Measurements from ENCODE around the gene MS4A12.
"Not testable (repeated sequence)": the region's sequence is repeated elsewhere in the genome, so short reads cannot be mapped to it uniquely, and the experiment has no call there.

Gene MS4A12

DNA sequence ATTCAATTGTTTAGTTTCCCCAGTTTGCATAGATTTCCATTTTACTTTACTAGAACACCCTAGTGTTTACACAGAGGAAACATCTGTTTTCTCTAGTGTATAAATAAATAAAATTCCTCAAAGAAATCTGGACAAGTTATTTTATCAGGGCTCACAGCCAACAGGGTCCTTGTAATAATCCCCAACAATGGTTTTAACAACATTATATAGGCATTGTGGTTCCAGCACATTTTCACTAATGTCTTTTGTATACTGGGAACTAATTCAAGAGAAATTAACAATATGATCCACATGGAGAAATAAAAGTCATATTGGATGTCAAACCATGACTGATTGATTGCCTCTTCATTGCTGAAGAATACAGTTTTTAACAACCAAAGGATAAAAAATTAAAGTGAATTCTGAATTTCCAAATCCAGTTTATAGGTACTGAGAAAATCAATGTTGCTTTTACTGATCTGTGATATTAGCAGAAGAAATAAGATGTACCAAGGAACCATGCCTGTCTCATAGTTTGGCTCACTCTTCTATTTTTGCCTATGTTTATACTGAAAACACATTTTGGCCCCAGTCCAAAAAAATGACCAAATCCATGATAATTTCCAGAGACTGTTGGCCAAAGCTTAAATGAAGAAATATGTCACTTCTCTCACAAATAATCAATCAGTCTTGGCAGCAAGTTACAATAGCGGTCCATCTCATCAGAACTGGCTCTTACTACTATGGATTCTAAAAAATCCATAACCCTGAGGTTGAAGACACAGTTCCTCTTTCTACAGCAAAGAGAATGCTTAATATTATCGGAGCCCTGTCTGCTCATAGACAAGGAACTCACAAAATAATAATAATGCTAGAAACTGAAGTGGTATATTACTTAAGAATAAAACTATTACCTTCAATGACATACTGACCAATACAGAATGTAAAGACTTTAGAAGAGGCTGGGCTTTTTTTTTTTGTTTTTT, 21.2 kb downstream of the MS4A12 start:
- no peak for DNase-seq

DNA sequence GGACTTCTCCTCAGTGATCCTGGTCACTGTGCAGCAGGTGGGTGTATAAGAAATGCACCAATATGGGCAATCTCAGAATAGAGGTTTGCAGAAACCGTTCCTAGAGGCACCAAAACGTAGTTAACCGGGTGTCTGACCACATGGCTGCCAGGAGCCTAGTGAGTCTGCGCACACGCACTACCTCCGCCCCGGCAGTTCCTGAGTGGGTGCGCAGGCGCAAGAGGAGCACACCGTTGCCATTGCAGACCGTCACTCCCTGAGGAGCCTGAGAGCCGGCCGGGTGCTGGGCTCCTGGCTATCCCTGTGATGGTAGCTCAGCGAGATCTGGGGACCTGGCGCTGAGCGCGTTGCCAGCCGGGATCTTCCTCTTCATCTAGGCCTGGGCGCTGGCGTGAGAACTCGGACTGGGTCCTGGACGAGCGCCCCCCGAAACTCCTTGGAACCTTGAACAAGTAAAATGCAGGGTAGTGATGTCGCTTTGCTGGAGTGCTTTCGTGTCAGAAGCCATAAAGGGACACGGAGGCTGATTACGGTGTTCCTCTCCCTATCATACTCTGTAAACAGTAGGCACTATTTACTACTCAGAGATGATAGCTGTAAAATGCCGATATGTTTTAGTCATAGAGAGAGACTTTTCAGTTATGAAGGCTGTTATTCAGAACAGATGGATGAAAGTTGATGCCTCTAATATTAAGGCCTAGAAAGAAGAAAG, 22.7 kb downstream of the MS4A12 start, which contains the start of gene MS4A13:
Gene MS4A13 (plus strand): TSS at position 249 of the 712 bp plus-strand sequence. CDS start 2,692 bp downstream, outside the sequence.
- DNase-seq, result no peak

DNA sequence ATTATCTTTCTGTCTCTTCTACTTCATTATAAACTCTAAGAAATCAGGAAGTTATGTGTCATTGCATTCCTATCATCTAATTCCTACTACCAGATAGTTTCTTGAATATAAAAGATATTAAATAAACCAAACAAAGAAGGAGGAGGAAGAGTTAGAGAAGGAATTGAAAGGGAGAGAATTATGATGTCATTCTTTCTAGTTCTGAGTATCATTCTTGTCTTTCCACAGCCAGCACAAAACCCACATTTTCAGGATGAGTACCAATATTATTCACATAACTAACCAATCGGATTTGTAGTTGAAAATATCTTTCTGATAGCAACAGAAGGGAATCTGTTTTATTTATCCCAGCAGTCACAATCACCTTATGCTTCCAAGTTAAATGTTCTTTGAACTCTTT, 35.9 kb downstream of the MS4A12 start:
- no peak for DNase-seq

DNA sequence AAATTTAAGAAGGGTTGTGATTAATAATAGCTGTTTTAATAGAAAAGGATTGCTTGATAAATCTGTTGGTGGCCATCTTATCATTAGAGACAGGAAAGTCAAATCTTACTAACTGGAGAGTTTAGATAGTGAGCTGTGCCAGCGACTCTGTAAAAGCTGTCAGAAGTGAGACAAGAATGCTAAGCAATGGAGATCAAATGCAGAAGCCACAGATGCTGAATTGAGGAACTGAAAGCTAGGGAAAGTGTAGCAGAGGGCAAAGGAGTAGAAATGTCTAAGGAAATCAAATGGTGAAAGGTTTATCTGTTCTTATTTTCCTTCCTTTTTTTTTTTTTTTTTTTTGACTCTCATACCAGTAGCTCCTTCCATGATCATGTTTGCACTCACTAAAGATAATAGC, 36.4 kb downstream of the MS4A12 start:
- DNase-seq, result no peak

DNA sequence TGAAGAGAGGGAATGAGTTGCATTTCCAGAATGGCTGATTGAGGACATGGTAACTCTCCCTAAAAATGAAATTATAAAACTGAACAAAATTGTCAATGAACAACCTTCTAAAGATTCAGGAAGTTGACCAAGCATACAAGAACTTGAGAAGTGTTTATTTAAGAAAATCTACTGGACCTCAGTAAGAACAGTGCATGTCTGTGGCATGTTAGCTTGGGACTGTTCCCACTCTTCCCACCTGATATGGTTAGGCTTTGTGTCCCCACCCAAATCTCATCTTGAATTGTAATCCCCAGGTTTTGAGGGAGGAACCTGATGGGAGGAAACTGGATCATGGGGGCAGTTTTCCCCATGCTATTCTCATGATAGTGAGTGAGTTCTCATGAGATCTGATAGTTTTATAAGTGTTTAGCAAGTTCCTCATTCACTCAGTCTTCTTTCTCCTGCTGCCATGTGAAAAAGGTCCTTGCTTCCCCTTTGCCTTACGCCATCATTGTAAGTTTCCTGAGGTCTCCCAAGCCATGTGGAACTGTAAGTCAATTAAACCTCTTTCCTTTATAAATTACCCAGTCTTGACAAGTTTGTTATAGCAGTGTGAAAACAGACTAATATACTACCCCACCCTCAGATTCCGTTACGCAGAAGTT, 38.0 kb downstream of the MS4A12 start:
- DNase-seq, result no peak

DNA sequence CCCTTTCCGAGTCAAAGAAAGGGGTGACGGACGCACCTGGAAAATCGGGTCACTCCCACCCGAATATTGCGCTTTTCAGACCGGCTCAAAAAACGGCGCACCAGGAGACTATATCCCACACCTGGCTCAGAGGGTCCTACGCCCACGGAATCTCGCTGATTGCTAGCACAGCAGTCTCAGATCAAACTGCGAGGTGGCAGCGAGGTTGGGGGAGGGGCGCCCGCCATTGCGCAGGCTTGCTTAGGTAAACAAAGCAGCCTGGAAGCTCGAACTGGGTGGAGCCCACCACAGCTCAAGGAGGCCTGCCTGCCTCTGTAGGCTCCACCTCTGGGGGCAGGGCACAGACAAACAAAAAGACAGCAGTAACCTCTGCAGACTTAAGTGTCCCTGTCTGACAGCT, 39.8 kb downstream of the MS4A12 start:
- not testable (repeated sequence) for DNase-seq

DNA sequence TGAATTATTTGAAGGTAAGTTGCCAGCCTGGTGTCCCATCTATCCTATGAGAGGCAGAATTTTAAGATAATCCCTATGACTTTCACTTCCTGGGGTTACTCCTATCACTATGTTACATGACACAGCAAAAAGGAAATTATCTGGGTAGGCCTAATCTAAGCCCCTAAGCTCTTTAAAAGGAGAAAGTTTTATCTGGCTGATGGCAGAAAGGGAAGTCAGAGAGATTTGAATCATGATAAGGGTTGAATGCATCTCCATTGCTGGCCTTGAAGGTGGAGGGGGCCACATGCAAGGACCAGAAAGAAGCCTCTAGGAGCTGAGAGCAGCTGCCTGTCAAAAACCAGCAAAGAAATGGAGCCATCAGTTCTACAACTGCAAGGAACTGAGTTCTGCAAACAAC, 46.0 kb downstream of the MS4A12 start:
- not testable (repeated sequence) for DNase-seq

DNA sequence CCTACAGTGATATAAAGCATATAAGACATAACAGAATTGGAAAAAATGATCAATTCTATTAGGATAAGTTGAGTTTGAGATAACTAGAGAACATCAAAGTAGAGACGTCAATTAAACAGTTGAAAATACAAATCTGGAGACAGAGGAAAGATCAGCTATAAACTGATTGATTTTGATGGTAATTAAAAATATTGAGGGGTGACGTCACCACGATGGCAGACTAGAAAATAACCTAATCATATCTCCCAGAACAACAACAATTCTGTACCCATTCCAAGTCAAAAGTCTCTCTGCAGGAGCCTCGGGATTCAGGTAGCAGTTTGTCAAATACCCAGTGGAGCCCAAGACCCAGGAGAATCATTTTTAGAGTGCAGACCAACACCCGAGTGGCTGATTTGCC, 51.5 kb downstream of the MS4A12 start:
- no peak for DNase-seq
